ENCODE data around the gene EN1. TPM values are rescaled to one million over a fixed set of nuclear protein-coding genes. Genes with fewer than 3 reads are reported as not detected.

EN1 gene
- total RNA-seq, 4 donors from 2014 or later = not detected

- H3K4me1 ChIP-seq = peaks cover 24 to 58% (median 32%) of the 10 kb centered on the region in 3 donors
- H3K4me3 ChIP-seq = peak overlapping the region in 3 of 4 donors; percentile 18 to 53 (median 38)
- H3K27me3 ChIP-seq = peaks cover 42 to 100% (median 62%) of the 10 kb centered on the region in 4 donors
- intact Hi-C loops (cut with DNase I) = no loop called here
- TF ChIP-seq, protein P1, sequence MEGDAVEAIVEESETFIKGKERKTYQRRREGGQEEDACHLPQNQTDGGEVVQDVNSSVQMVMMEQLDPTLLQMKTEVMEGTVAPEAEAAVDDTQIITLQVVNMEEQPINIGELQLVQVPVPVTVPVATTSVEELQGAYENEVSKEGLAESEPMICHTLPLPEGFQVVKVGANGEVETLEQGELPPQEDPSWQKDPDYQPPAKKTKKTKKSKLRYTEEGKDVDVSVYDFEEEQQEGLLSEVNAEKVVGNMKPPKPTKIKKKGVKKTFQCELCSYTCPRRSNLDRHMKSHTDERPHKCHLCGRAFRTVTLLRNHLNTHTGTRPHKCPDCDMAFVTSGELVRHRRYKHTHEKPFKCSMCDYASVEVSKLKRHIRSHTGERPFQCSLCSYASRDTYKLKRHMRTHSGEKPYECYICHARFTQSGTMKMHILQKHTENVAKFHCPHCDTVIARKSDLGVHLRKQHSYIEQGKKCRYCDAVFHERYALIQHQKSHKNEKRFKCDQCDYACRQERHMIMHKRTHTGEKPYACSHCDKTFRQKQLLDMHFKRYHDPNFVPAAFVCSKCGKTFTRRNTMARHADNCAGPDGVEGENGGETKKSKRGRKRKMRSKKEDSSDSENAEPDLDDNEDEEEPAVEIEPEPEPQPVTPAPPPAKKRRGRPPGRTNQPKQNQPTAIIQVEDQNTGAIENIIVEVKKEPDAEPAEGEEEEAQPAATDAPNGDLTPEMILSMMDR (IDR thresholded peaks at IDR 0.05) = no peak
- no peak for TF ChIP-seq POLR2A (IDR thresholded peaks at IDR 0.05)
- no peaks in the 10 kb centered on the region for H3K36me3 ChIP-seq
- WGBS, 2 donors = 5 to 8% methylated on average over 27 to 31 of the region's 60 CpGs
- no peak for DNase-seq
- H3K9me3 ChIP-seq = no peaks in the 10 kb centered on the region
- no peak overlapping the region for H3K27ac ChIP-seq
Measured at GRCh38 chr2:118842661-118843482, 4.6 kb downstream of the EN1 start.

GRCh38 chr2:118841828-118842461 lies 5.5 kb downstream of the EN1 start:
- Histone ChIP-seq H3K4me3 (peak overlapping the region in 3 of 4 donors; percentile 18 to 53 (median 38)), H3K36me3 (no peaks in the 10 kb centered on the region), H3K9me3 (no peaks in the 10 kb centered on the region), H3K27me3 (peaks cover 42 to 100% (median 62%) of the 10 kb centered on the region in 4 donors), H3K27ac (no peak overlapping the region), H3K4me1 (peaks cover 16 to 48% (median 24%) of the 10 kb centered on the region in 3 donors)
- no peak for DNase-seq
- intact Hi-C loops (cut with DNase I) = no loop called here
- 15% methylated on average over 22 to 24 of the region's 47 CpGs for WGBS, 2 donors
- no peak for TF ChIP-seq POLR2A (IDR thresholded peaks at IDR 0.05)
- TF ChIP-seq, protein P1 (IDR thresholded peaks at IDR 0.05) = no peak

DNA sequence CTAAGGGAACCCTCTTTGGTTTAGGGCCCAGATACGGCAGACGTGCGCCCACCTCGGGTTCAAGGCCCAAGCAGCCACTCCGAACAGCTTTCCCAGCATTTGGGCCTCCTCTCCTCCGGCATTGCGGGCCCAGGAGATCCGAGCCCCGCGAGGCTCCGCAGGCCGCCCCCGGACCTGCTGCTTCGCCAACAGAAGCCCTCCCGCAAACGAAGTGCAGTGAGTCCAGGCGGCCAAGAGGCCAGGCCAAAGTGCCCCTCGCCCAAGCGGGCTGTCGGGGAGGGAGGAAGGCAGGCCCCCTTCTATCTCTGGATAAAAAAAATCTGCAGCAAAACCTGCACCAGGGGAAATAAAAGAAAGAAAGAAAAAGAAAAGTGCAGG lies 6.0 kb downstream of the EN1 start:
- no peak overlapping the region for H3K4me3 ChIP-seq
- H3K4me1 ChIP-seq = peaks cover 16 to 43% (median 19%) of the 10 kb centered on the region in 3 donors
- H3K27ac ChIP-seq = no peak overlapping the region
- H3K9me3 ChIP-seq = no peaks in the 10 kb centered on the region
- no peak for TF ChIP-seq POLR2A (IDR thresholded peaks at IDR 0.05)
- TF ChIP-seq, protein P1 (IDR thresholded peaks at IDR 0.05) = no peak
- WGBS, 2 donors = 40 to 45% methylated on average over 1 to 7 of the region's 20 CpGs
- no peaks in the 10 kb centered on the region for H3K36me3 ChIP-seq
- no peak for DNase-seq
- intact Hi-C loops (cut with DNase I) = no loop called here
- H3K27me3 ChIP-seq = peaks cover 42 to 100% (median 67%) of the 10 kb centered on the region in 4 donors

DNA sequence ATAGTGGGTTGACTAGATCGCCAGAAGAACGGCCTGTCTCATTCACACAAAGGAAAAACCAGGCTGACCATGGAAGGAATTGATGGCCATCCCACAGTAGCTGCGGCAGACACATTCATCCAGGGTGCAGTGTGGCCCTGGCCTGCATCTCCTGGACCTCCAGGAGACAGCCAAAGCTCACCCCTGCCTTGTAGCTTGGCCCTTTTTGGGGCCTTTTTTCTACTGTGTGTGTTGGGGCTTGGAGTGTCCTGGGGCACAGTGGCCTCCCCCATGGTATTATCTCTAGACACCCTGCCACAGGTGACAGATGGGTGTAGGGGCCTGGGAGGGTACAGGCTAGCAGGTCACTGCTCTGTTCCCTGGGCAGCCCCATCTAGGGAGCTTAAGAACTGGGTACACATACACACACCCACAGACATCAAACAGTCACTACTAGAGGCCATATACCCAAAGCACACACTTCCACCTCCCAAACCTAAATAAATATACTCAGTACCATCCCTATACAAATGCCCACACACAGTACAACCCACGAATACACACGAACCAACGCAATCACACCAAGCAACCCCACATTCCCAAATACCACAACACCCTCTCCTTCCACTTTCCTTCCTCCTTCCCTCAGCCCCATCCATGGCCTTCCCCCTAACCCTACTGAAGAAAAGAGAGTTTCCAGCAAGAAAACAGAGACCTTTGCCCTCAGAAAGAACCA lies 8.6 kb downstream of the EN1 start:
- intact Hi-C loops (cut with DNase I) = no loop called here
- no peak overlapping the region for H3K27ac ChIP-seq
- H3K4me1 ChIP-seq = peaks cover 25 to 45% (median 26%) of the 10 kb centered on the region in 3 donors
- DNase-seq = no peak
- WGBS, 2 donors = 20 to 54% methylated on average over 5 of the region's 6 CpGs
- H3K36me3 ChIP-seq = no peaks in the 10 kb centered on the region
- H3K27me3 ChIP-seq = peaks cover 29 to 100% (median 70%) of the 10 kb centered on the region in 4 donors
- no peak overlapping the region for H3K4me3 ChIP-seq
- no peaks in the 10 kb centered on the region for H3K9me3 ChIP-seq
- no peak for TF ChIP-seq POLR2A (IDR thresholded peaks at IDR 0.05)
- TF ChIP-seq, protein P1 (IDR thresholded peaks at IDR 0.05) = no peak

Measured in esophagus squamous epithelium (tissue), 5 donors.